LNCAP (cell line): ENCODE data around the gene FGF13.

Experiments used
- CTCF ChIP-seq: fragments of 450-650 bp; IDR thresholded peaks from 2 replicates; pipeline ENCODE4 v1.5.1; 2017; ENCODE audit warnings: mild to moderate bottlenecking

FGF13 gene

GRCh38 chrX:138704596-138704995 is 6.9 kb downstream of the FGF13 start:
- TF ChIP-seq CTCF, result no peak

GRCh38 chrX:138704101-138704500 is 7.4 kb downstream of the FGF13 start:
- no peak for TF ChIP-seq CTCF

GRCh38 chrX:138692591-138692990 is 18.9 kb downstream of the FGF13 start:
- no peak for TF ChIP-seq CTCF

- TF ChIP-seq CTCF, result no peak
Measured at GRCh38 chrX:138691186-138691585, 20.3 kb downstream of the FGF13 start.

GRCh38 chrX:138690591-138690990 is 20.9 kb downstream of the FGF13 start:
- TF ChIP-seq CTCF, result no peak

- TF ChIP-seq CTCF, result no peak
Measured at GRCh38 chrX:138683600-138683999, 27.9 kb downstream of the FGF13 start.

GRCh38 chrX:138669693-138670092 is 41.8 kb downstream of the FGF13 start:
- no peak for TF ChIP-seq CTCF

GRCh38 chrX:138664466-138664865 is 47.1 kb downstream of the FGF13 start:
- no peak for TF ChIP-seq CTCF
